Stimulated activated memory B cell treated with anti-CD40 and anti-IgM and Interleukin-4, amounts not matched to agents 10 μg/mL and 1 μg/mL and 100 μg/mL, for 72 hours (primary cell): ENCODE results near the gene PRKG2.
A peak's percentile ranks its signal among the peaks of the same experiment; 100 is the strongest.

Experiments used
- ATAC-seq: fragments of 150-1000 bp; cut with Tn5 transposase; 2 replicates; pipeline ENCODE4 v1.10.0; 2021
- H3K27ac Mint-ChIP-seq: one replicate; pipeline ENCODE4 v1.8.0; 2022; ENCODE audit warnings: mild to moderate bottlenecking, mixed read lengths
- H3K27me3 Mint-ChIP-seq: one replicate; pipeline ENCODE4 v1.8.0; 2022; ENCODE audit warnings: mixed read lengths
- H3K36me3 Mint-ChIP-seq: one replicate; pipeline ENCODE4 v1.8.0; 2022; ENCODE audit warnings: mixed read lengths
- H3K4me1 Mint-ChIP-seq: one replicate; pipeline ENCODE4 v1.8.0; 2022; ENCODE audit warnings: mixed read lengths
- H3K4me3 Mint-ChIP-seq: one replicate; pipeline ENCODE4 v1.8.0; 2022; ENCODE audit warnings: mild to moderate bottlenecking, moderate library complexity, mixed read lengths
- H3K9me3 Mint-ChIP-seq: one replicate; pipeline ENCODE4 v1.8.0; 2022; ENCODE audit warnings: mixed read lengths

The PRKG2 gene

GRCh38 chr4:81214881-81215868 lies at the start of gene PRKG2:
Gene PRKG2 (minus strand): TSS chr4:81215222. CDS start chr4:81205047, 10,175 bp downstream.
- peak; percentile 48 for ATAC-seq
- H3K27me3 Mint-ChIP-seq, result peaks cover 24% of the 10 kb centered on the region
- H3K27ac Mint-ChIP-seq, result no peak within 1 kb of the TSS
- peaks cover 4% of the 10 kb centered on the region for H3K4me1 Mint-ChIP-seq
- peak within 1 kb of the TSS; percentile 40 for H3K4me3 Mint-ChIP-seq
- H3K36me3 Mint-ChIP-seq, result no peaks in the 10 kb centered on the region
- H3K9me3 Mint-ChIP-seq, result no peaks in the 10 kb centered on the region

- H3K4me1 Mint-ChIP-seq, result no peaks in the 10 kb centered on the region
- no peaks in the 10 kb centered on the region for H3K36me3 Mint-ChIP-seq
- H3K9me3 Mint-ChIP-seq, result peaks cover 3% of the 10 kb centered on the region
Observed at GRCh38 chr4:81260443-81261101, 45.5 kb upstream of the PRKG2 start.

GRCh38 chr4:81258841-81259550 lies 44.0 kb upstream of the PRKG2 start:
- H3K4me1 Mint-ChIP-seq, result no peaks in the 10 kb centered on the region
- H3K27me3 Mint-ChIP-seq, result no peaks in the 10 kb centered on the region
- no peak overlapping the region for H3K27ac Mint-ChIP-seq

More at GRCh38 chr4:81260443-81261101, 45.5 kb upstream of the PRKG2 start:
- ATAC-seq, result no peak
- Mint-ChIP-seq H3K4me3 (no peak overlapping the region), H3K27ac (no peak overlapping the region), H3K27me3 (no peaks in the 10 kb centered on the region)

GRCh38 chr4:81257816-81258215 lies 42.8 kb upstream of the PRKG2 start:
- Mint-ChIP-seq H3K36me3 (no peaks in the 10 kb centered on the region), H3K27ac (no peak overlapping the region)

More at GRCh38 chr4:81258841-81259550, 44.0 kb upstream of the PRKG2 start:
- no peaks in the 10 kb centered on the region for H3K36me3 Mint-ChIP-seq
- H3K9me3 Mint-ChIP-seq, result no peaks in the 10 kb centered on the region
- no peak overlapping the region for H3K4me3 Mint-ChIP-seq
- ATAC-seq, result no peak

GRCh38 chr4:81257021-81257420 lies 42.0 kb upstream of the PRKG2 start:
- no peak overlapping the region for H3K4me3 Mint-ChIP-seq
- no peak for ATAC-seq
- no peaks in the 10 kb centered on the region for H3K9me3 Mint-ChIP-seq
- H3K36me3 Mint-ChIP-seq, result no peaks in the 10 kb centered on the region
- H3K27me3 Mint-ChIP-seq, result no peaks in the 10 kb centered on the region
- no peaks in the 10 kb centered on the region for H3K4me1 Mint-ChIP-seq
- H3K27ac Mint-ChIP-seq, result no peak overlapping the region

More at GRCh38 chr4:81257816-81258215, 42.8 kb upstream of the PRKG2 start:
- Mint-ChIP-seq H3K9me3 (no peaks in the 10 kb centered on the region), H3K4me3 (no peak overlapping the region), H3K4me1 (no peaks in the 10 kb centered on the region), H3K27me3 (no peaks in the 10 kb centered on the region)
- ATAC-seq, result no peak

DNA sequence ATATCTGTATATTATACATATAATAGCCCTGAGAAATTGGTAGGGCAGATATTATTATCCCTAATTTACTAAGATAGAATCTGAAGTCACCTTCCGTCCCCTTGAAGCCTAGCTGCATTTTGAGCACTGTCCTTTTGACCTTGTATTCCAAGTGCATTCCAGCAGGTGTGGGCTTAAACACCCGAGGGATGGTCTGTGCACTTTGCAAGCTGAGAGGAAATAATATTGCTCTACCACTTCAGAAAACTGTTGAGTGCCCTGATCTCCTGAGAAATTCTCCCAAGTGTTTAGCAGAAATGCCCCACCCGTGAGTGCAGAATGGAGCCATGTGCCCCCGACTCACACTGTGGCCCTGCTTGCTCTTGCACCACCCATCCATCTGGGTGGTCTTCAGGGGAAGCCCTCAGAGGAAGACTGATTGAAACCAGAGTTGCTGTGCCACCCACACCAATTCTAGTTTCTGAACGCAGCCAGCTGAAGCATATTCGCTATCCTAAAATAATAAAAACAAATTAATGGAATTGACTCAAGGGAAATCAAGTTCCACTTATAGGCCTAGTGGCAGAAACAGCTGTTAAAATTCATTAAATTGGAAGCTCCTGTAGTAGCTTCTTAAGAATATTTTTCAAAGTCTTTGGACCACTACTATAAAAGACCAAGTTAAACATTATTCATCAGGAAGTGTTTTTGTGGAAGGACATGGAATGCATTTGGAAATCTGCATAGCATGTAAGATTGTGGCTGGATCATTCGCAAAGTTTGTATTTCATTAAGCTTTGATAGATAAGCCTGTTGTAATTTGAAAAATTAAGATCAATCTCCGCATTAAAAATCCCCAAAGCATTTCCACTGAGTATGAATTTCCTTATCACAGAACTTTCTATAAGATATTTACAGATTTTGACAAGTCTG lies 41.3 kb upstream of the PRKG2 start:
- Mint-ChIP-seq H3K9me3 (no peaks in the 10 kb centered on the region), H3K27ac (no peak overlapping the region), H3K27me3 (no peaks in the 10 kb centered on the region), H3K4me1 (no peaks in the 10 kb centered on the region), H3K36me3 (no peaks in the 10 kb centered on the region), H3K4me3 (no peak overlapping the region)
- ATAC-seq, result no peak

DNA sequence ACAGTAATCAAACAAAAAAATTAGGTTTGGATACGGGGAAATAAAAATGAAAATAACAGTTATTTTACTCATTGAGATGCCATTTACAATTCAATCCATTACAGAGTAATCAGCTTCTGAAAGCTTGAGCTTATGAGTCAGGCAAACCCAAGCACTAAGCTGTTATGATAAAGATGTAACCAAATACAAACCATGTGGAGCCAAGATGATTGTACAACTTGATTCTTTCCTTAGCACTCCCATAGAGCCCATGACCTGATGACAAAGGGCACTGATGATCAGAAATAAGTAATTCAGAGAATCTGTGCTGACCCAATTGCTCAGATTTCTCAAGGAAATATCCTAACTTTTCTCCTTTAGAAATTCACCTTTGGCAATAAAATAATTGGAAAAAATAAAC lies 40.5 kb upstream of the PRKG2 start:
- Mint-ChIP-seq H3K9me3 (peaks cover 2% of the 10 kb centered on the region), H3K27me3 (no peaks in the 10 kb centered on the region)

DNA sequence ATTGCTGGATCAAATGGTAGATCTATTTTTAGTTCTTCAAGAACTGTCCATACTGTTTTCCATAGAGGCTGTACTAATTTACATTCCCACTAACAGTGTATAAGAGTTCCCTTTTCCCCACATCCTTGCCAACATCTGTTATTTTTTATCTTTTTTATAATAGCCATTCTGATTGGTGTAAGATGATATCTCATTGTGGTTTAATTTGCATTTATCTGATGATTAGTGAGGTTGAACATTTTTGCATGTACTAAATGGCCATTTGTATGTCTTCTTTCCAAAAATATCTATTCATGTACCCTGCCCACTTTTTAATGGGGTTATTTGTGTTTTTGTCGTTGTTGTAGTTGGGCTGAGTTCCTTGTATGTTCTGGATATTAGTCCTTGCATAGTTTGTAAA lies 35.4 kb upstream of the PRKG2 start:
- Mint-ChIP-seq H3K4me3 (no peak overlapping the region), H3K27me3 (no peaks in the 10 kb centered on the region), H3K4me1 (no peaks in the 10 kb centered on the region), H3K27ac (no peak overlapping the region), H3K36me3 (no peaks in the 10 kb centered on the region), H3K9me3 (peaks cover 3% of the 10 kb centered on the region)
- no peak for ATAC-seq

More for the DNA sequence above, 40.5 kb upstream of the PRKG2 start:
- no peak overlapping the region for H3K27ac Mint-ChIP-seq
- no peak for ATAC-seq
- H3K4me1 Mint-ChIP-seq, result no peaks in the 10 kb centered on the region
- H3K4me3 Mint-ChIP-seq, result no peak overlapping the region
- H3K36me3 Mint-ChIP-seq, result no peaks in the 10 kb centered on the region

DNA sequence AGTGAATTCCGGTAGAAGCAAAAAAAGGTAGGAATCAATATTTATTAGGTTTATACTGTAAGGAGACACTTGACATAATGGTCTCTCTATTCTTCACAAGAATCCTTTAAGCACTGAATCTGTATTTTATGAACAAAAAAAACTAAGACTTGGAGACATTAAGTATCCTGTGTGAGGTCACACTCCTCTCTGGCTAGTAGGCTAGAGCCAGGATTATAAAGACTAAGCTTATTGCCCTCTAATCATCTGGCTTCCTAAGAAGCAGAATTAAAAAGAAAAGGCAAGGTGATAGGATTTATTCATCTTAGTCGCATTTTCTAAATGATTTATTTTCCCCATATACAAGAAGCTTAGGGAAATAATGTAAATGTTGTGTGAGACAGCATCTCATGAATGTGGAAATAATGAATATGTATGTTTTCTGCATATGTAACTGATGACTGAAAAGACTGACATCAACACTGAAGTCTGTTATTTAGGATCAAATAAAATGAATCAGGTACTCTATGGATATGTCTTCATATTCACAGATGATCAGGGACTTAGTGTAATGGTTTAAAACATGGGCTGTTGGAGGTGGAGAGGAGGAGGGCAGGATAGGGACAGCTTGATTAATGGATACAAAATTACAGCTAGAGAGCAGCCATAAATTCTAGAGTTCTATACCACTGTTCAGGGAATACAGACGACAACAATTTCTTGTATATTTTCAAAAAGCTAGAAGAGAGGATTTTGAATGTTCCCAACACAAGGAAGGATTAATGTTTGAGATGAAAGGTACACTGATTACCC lies 30.4 kb upstream of the PRKG2 start:
- Mint-ChIP-seq H3K27me3 (peaks cover 7% of the 10 kb centered on the region), H3K4me3 (no peak overlapping the region), H3K36me3 (no peaks in the 10 kb centered on the region), H3K27ac (no peak overlapping the region), H3K9me3 (no peaks in the 10 kb centered on the region), H3K4me1 (no peaks in the 10 kb centered on the region)
- ATAC-seq, result no peak

DNA sequence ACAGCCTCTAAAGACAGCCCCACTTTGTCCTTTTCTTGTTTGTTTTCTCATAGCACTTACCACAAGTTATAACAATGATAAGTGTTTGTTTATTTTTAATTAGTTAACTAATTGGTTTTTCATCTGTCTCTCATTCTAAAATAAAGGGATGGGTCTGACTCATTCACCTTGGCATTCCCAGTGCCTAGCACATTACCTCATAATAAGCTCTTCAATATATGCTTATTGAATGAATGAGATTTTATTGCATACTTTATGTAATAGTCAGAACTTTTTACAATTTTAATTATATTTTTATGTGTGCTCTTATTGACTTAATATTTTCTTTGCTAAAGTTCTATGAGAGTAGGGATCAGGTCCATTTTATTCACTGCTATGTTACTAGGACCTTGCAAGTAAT lies 22.8 kb upstream of the PRKG2 start:
- ATAC-seq, result no peak
- H3K9me3 Mint-ChIP-seq, result no peaks in the 10 kb centered on the region
- H3K27ac Mint-ChIP-seq, result no peak overlapping the region
- H3K4me3 Mint-ChIP-seq, result no peak overlapping the region
- no peaks in the 10 kb centered on the region for H3K36me3 Mint-ChIP-seq
- no peaks in the 10 kb centered on the region for H3K4me1 Mint-ChIP-seq
- peaks cover 9% of the 10 kb centered on the region for H3K27me3 Mint-ChIP-seq

DNA sequence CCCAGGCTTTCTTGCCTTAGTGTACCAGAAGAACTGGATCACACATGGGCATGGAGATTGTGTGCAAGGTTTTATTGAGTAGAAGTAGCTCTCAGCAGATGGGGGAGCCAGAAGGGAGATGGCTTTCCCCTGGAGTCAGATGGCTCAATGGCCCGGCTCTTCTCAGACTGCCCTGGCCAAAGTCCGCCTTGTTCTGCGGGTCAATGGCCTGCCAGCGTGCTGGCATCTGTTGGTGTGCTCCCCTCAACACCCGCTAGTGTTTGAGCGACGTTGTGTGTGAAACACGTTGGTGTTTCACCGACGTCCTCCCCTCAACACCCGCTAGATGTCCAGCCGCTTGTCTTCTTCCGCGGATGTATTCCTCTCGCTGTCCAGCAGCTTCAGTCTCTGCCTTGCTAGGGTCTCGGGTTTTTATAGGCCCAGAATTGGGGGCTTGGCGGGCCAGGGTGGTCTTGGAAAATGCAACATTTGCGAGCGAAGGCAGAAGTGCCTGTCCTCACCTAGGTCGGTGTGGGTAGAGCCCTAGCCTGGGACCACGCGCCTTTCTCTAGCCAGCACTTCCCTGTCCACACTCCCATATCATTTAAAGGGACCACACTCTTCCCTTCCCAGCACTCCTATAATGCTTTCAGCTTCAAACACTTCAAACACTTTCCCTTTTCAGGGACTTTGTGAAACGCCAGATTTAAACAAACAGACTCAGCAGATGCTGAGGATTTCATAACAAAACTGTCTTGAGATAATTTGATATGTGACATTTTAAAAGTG lies 21.1 kb upstream of the PRKG2 start:
- Mint-ChIP-seq H3K9me3 (peaks cover 11% of the 10 kb centered on the region), H3K4me3 (no peak overlapping the region), H3K4me1 (no peaks in the 10 kb centered on the region), H3K36me3 (no peaks in the 10 kb centered on the region), H3K27me3 (peaks cover 9% of the 10 kb centered on the region), H3K27ac (no peak overlapping the region)
- ATAC-seq, result no peak

- Mint-ChIP-seq H3K27me3 (no peaks in the 10 kb centered on the region), H3K4me1 (no peaks in the 10 kb centered on the region), H3K9me3 (peaks cover 23% of the 10 kb centered on the region), H3K27ac (no peak overlapping the region), H3K36me3 (no peaks in the 10 kb centered on the region), H3K4me3 (no peak overlapping the region)
- ATAC-seq, result no peak
Observed at GRCh38 chr4:81227968-81228367, 12.9 kb upstream of the PRKG2 start.

DNA sequence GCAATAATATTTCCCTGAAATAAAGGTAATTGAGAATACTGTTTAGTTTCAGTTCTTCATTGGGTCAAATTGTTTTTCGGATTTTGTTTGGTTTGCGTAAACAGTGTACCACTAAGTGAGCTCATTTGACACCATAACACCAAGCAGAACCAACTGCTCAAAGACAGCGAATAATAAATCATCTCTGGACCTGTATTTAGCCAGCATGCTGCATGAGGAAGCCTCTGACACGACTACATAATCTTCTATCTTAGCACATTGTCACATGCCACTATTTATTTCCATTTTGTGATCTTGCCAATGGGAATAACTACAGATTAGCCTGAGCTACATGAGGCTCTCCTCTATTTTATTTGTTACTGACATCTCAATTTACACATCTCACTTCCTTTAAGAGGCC lies 12.1 kb upstream of the PRKG2 start:
- no peak for ATAC-seq
- Mint-ChIP-seq H3K27me3 (no peaks in the 10 kb centered on the region), H3K9me3 (peaks cover 21% of the 10 kb centered on the region)

More for the DNA sequence above, 12.1 kb upstream of the PRKG2 start:
- no peaks in the 10 kb centered on the region for H3K4me1 Mint-ChIP-seq
- H3K4me3 Mint-ChIP-seq, result no peak overlapping the region
- no peak overlapping the region for H3K27ac Mint-ChIP-seq
- no peaks in the 10 kb centered on the region for H3K36me3 Mint-ChIP-seq
